Measurements from ENCODE around the gene GRIK3. TPM values are rescaled to one million over a fixed set of nuclear protein-coding genes. Genes with fewer than 3 reads are reported as not detected.

The GRIK3 gene
- total and polyA plus RNA-seq, 2 donors (not counting 1 experiment from before 2014, with no cell fraction given), result not detected

- no peaks in the 10 kb centered on the region for H3K36me3 ChIP-seq (ENCODE audit: control insufficient read depth, insufficient read depth, low read length)
- no peaks in the 10 kb centered on the region for H3K4me1 ChIP-seq (ENCODE audit: control insufficient read depth, extremely low read depth, insufficient read depth, low read length)
- TF ChIP-seq EZH2 (IDR thresholded peaks at IDR 0.05; ENCODE audit: low read length, missing control alignments) (no peak), CTCF (conservative IDR thresholded peaks at IDR 0.05 in 1 of 2, IDR thresholded peaks at IDR 0.05 in 1 of 2; ENCODE audit: low read depth in 1 of 2, low read length in 2 of 2) (no peak)
- no peaks in the 10 kb centered on the region for H3K27me3 ChIP-seq (ENCODE audit: control insufficient read depth, insufficient read depth, low read length)
- DNase-seq (ENCODE audit: low read depth in 2 of 2), result no peak
- no peaks in the 10 kb centered on the region for H4K20me1 ChIP-seq (ENCODE audit: control insufficient read depth, extremely low read depth, insufficient read depth, low read length)
- H2AFZ ChIP-seq (ENCODE audit: low read length), result no peak overlapping the region
- no peak overlapping the region for H3K9ac ChIP-seq (ENCODE audit: insufficient read depth, low read length)
- H3K4me2 ChIP-seq (ENCODE audit: extremely low read depth, insufficient read depth, low read length), result no peak overlapping the region
- no peak overlapping the region for H3K4me3 ChIP-seq (replicated peaks in 1 of 4; ENCODE audit: control extremely low read depth in 1 of 4, insufficient read depth in 1 of 4, low read depth in 3 of 4, low read length in 4 of 4)
- H3K9me3 ChIP-seq (ENCODE audit: control insufficient read depth, insufficient read depth, low read depth, low read length), result no peaks in the 10 kb centered on the region
- no peak overlapping the region for H3K27ac ChIP-seq (ENCODE audit: insufficient read depth, low read length)
- H3K79me2 ChIP-seq (ENCODE audit: control insufficient read depth, insufficient read depth, low read length), result no peaks in the 10 kb centered on the region
Measured at GRCh38 chr1:37052120-37052519, 17.8 kb upstream of the GRIK3 start.

GRCh38 chr1:37051346-37051745 is 17.0 kb upstream of the GRIK3 start:
- Histone ChIP-seq H4K20me1 (ENCODE audit: control insufficient read depth, extremely low read depth, insufficient read depth, low read length) (no peaks in the 10 kb centered on the region), H3K79me2 (ENCODE audit: control insufficient read depth, insufficient read depth, low read length) (no peaks in the 10 kb centered on the region), H3K27ac (ENCODE audit: insufficient read depth, low read length) (no peak overlapping the region), H3K4me3 (replicated peaks in 1 of 4; ENCODE audit: control extremely low read depth in 1 of 4, insufficient read depth in 1 of 4, low read depth in 3 of 4, low read length in 4 of 4) (no peak overlapping the region), H3K4me2 (ENCODE audit: extremely low read depth, insufficient read depth, low read length) (no peak overlapping the region), H2AFZ (ENCODE audit: low read length) (no peak overlapping the region), H3K27me3 (ENCODE audit: control insufficient read depth, insufficient read depth, low read length) (no peaks in the 10 kb centered on the region), H3K9ac (ENCODE audit: insufficient read depth, low read length) (no peak overlapping the region), H3K4me1 (ENCODE audit: control insufficient read depth, extremely low read depth, insufficient read depth, low read length) (no peaks in the 10 kb centered on the region), H3K36me3 (ENCODE audit: control insufficient read depth, insufficient read depth, low read length) (no peaks in the 10 kb centered on the region), H3K9me3 (ENCODE audit: control insufficient read depth, insufficient read depth, low read depth, low read length) (no peaks in the 10 kb centered on the region)
- no peak for DNase-seq (ENCODE audit: low read depth in 2 of 2)
- TF ChIP-seq CTCF (conservative IDR thresholded peaks at IDR 0.05 in 1 of 2, IDR thresholded peaks at IDR 0.05 in 1 of 2; ENCODE audit: low read depth in 1 of 2, low read length in 2 of 2) (no peak), EZH2 (IDR thresholded peaks at IDR 0.05; ENCODE audit: low read length, missing control alignments) (no peak)

GRCh38 chr1:37047542-37047941 is 13.2 kb upstream of the GRIK3 start:
- Histone ChIP-seq H3K4me2 (ENCODE audit: extremely low read depth, insufficient read depth, low read length) (no peak overlapping the region), H4K20me1 (ENCODE audit: control insufficient read depth, extremely low read depth, insufficient read depth, low read length) (no peaks in the 10 kb centered on the region), H3K36me3 (ENCODE audit: control insufficient read depth, insufficient read depth, low read length) (no peaks in the 10 kb centered on the region), H3K9ac (ENCODE audit: insufficient read depth, low read length) (no peak overlapping the region), H3K27ac (ENCODE audit: insufficient read depth, low read length) (no peak overlapping the region), H2AFZ (ENCODE audit: low read length) (no peak overlapping the region), H3K79me2 (ENCODE audit: control insufficient read depth, insufficient read depth, low read length) (no peaks in the 10 kb centered on the region), H3K4me3 (replicated peaks in 1 of 4; ENCODE audit: control extremely low read depth in 1 of 4, insufficient read depth in 1 of 4, low read depth in 3 of 4, low read length in 4 of 4) (no peak overlapping the region), H3K4me1 (ENCODE audit: control insufficient read depth, extremely low read depth, insufficient read depth, low read length) (no peaks in the 10 kb centered on the region), H3K9me3 (ENCODE audit: control insufficient read depth, insufficient read depth, low read depth, low read length) (no peaks in the 10 kb centered on the region), H3K27me3 (ENCODE audit: control insufficient read depth, insufficient read depth, low read length) (no peaks in the 10 kb centered on the region)
- DNase-seq (ENCODE audit: low read depth in 2 of 2), result no peak
- TF ChIP-seq CTCF (conservative IDR thresholded peaks at IDR 0.05 in 1 of 2, IDR thresholded peaks at IDR 0.05 in 1 of 2; ENCODE audit: low read depth in 1 of 2, low read length in 2 of 2) (no peak), EZH2 (IDR thresholded peaks at IDR 0.05; ENCODE audit: low read length, missing control alignments) (no peak)

Measured in fibroblast of lung (primary cell).